MCF 10A (cell line): ENCODE measurements around the gene OR2B2. TPM values are rescaled to one million over a fixed set of nuclear protein-coding genes. Genes with fewer than 3 reads are reported as not detected.

Source experiments
- BruUV-seq: library from RNA; stranded (reverse); fragments of 400-500 nt; replicated peaks from 2 replicates; lab custom pipeline; 2021; lab: Mats Ljungman, UMichigan
- CTCF ChIA-PET: fragments of 300-600 bp; sonication (Branson Sonifier 250); formaldehyde crosslinking; extraction: SDS; loops from one replicate; lab custom pipeline; 2021; ENCODE audit warnings: antibody characterized with exemption, inconsistent platforms; lab: Yijun Ruan, JAX
- POLR2A ChIA-PET: fragments of 300-600, 350-650 bp; sonication (Branson Sonifier 250); formaldehyde crosslinking; extraction: SDS; loops from one replicate; lab custom pipeline; 2020; ENCODE audit warnings: antibody characterized with exemption, inconsistent platforms; lab: Yijun Ruan, JAX
- DNase-seq: peaks from one replicate; pipeline ENCODE4 v3.0.0-alpha.2; 2018; ENCODE audit not compliant: unreplicated experiment
- H3K27ac Mint-ChIP-seq: one replicate; pipeline ENCODE4 v1.8.0; 2022; ENCODE audit warnings: mild to moderate bottlenecking, low read depth, mixed read lengths; ENCODE audit not compliant: unreplicated experiment
- H3K27me3 Mint-ChIP-seq: one replicate; pipeline ENCODE4 v1.8.0; 2022; ENCODE audit warnings: mixed read lengths; ENCODE audit not compliant: insufficient read depth, unreplicated experiment
- H3K36me3 Mint-ChIP-seq: one replicate; pipeline ENCODE4 v1.8.0; 2022; ENCODE audit warnings: mild to moderate bottlenecking, moderate library complexity, mixed read lengths; ENCODE audit not compliant: insufficient read depth, unreplicated experiment
- H3K4me1 Mint-ChIP-seq: one replicate; pipeline ENCODE4 v1.8.0; 2022; ENCODE audit warnings: mixed read lengths; ENCODE audit not compliant: insufficient read depth, unreplicated experiment
- H3K4me3 Mint-ChIP-seq: one replicate; pipeline ENCODE4 v1.8.0; 2022; ENCODE audit warnings: mild to moderate bottlenecking, moderate library complexity, mixed read lengths; ENCODE audit not compliant: unreplicated experiment
- H3K9me3 Mint-ChIP-seq: one replicate; pipeline ENCODE4 v1.8.0; 2022; ENCODE audit warnings: mixed read lengths; ENCODE audit not compliant: unreplicated experiment
- intact Hi-C: fragments of 100-400 bp; cut with micrococcal nuclease; formaldehyde crosslinking; loops from 2 replicates; pipeline ENCODE4 v1.14.1; 2022
- total RNA-seq: library from RNA; stranded (reverse); gene quantifications from 2 replicates; pipeline ENCODE4 v1.2.3, GENCODE V29; 2022
- TF ChIP-seq, protein P1 (sequence below): fragments of 200-600 bp; IDR thresholded peaks from one replicate; pipeline ENCODE4 v1.8.0; 2022; ENCODE audit warnings: antibody characterized with exemption, mild to moderate bottlenecking; ENCODE audit not compliant: unreplicated experiment

Gene OR2B2
- total RNA-seq, 1 experiment from 2014 or later, result not detected

DNA sequence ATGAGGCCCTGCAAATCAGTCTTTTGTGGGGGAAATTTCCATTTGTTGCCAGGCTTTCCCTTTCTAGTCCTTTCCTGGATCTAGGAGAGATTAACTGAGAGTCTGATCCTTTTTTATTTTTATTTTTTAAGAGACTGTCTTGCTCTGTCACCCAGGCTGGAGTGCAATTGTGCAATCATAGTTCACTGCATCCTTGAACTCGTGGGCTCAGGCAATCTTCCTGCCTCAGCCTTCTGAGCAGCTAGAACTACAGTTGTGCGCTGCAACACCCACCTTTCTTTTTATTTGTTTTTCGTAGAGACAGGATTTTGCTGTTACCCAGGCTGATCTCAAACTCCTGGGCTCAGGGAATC is 22.9 kb downstream of the OR2B2 start:
- H3K27me3 Mint-ChIP-seq, result no peaks in the 10 kb centered on the region
- intact Hi-C loops, result no loop called here
- H3K9me3 Mint-ChIP-seq, result no peaks in the 10 kb centered on the region
- POLR2A ChIA-PET, result interaction anchor here (0.5 to 11.6 kb wide), 9 partner anchors 20 to 1691 kb away, joined by 3 to 644 read pairs (median 5); a partner anchor contains a TSS
- peak; percentile 11 for DNase-seq
- BruUV-seq, result no TSS peak
- no peak overlapping the region for H3K27ac Mint-ChIP-seq
- peaks cover 12% of the 10 kb centered on the region for H3K4me1 Mint-ChIP-seq
- no peak overlapping the region for H3K4me3 Mint-ChIP-seq
- TF ChIP-seq, protein P1, sequence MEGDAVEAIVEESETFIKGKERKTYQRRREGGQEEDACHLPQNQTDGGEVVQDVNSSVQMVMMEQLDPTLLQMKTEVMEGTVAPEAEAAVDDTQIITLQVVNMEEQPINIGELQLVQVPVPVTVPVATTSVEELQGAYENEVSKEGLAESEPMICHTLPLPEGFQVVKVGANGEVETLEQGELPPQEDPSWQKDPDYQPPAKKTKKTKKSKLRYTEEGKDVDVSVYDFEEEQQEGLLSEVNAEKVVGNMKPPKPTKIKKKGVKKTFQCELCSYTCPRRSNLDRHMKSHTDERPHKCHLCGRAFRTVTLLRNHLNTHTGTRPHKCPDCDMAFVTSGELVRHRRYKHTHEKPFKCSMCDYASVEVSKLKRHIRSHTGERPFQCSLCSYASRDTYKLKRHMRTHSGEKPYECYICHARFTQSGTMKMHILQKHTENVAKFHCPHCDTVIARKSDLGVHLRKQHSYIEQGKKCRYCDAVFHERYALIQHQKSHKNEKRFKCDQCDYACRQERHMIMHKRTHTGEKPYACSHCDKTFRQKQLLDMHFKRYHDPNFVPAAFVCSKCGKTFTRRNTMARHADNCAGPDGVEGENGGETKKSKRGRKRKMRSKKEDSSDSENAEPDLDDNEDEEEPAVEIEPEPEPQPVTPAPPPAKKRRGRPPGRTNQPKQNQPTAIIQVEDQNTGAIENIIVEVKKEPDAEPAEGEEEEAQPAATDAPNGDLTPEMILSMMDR, result no peak
- H3K36me3 Mint-ChIP-seq, result peaks cover 6% of the 10 kb centered on the region
- CTCF ChIA-PET, result interaction anchor here (0.6 to 1.1 kb wide), 3 partner anchors 22 to 65 kb away, joined by 3 read pairs; a partner anchor contains a TSS

GRCh38 chr6:27888566-27888965 is 23.6 kb downstream of the OR2B2 start:
- Mint-ChIP-seq H3K36me3 (peaks cover 6% of the 10 kb centered on the region), H3K9me3 (no peaks in the 10 kb centered on the region), H3K27ac (no peak overlapping the region), H3K4me3 (no peak overlapping the region), H3K27me3 (no peaks in the 10 kb centered on the region), H3K4me1 (peaks cover 12% of the 10 kb centered on the region)
- no TSS peak for BruUV-seq
- POLR2A ChIA-PET, result interaction anchor here (0.5 to 11.6 kb wide), 6 partner anchors 19 to 756 kb away, joined by 3 to 644 read pairs (median 4); a partner anchor contains a TSS
- TF ChIP-seq, protein P1, result no peak
- CTCF ChIA-PET, result interaction anchor here (0.7 to 1.1 kb wide), 2 partner anchors 50 to 1481 kb away, joined by 3 to 4 read pairs; a partner anchor contains a TSS
- DNase-seq, result no peak
- intact Hi-C loops, result no loop called here

GRCh38 chr6:27886073-27886472 is 26.1 kb downstream of the OR2B2 start:
- CTCF ChIA-PET, result interaction anchor here (0.6 to 0.7 kb wide), 2 partner anchors 35 to 225 kb away, joined by 4 to 6 read pairs; no protein-coding TSS in a partner anchor
- Mint-ChIP-seq H3K4me3 (no peak overlapping the region), H3K36me3 (peaks cover 3% of the 10 kb centered on the region), H3K27me3 (no peaks in the 10 kb centered on the region), H3K4me1 (peaks cover 7% of the 10 kb centered on the region), H3K27ac (no peak overlapping the region), H3K9me3 (no peaks in the 10 kb centered on the region)
- intact Hi-C loops, result no loop called here
- POLR2A ChIA-PET, result interaction anchor here (1.5 kb wide), 1 partner anchor 10 kb away, joined by 6 read pairs; no protein-coding TSS in a partner anchor
- BruUV-seq, result no TSS peak
- TF ChIP-seq, protein P1, result no peak
- DNase-seq, result no peak

DNA sequence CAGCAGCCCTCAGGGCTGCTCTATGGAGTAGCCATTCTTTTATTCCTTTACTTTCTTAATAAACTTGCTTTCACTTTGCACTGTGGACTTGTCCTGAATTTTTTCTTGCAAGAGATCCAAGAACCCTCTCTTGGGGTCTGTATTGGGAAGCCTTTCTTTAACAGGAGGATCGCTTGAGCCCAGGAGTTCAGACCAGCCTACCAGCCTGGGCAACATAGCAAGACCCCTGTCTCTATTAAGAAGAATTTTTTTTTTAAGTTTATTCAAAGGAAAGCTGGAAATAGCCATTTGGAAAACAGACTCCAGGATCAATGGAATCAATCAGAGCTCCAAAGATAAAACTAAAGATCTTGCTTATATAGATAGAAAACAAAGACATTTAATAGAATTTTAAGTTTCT is 29.1 kb downstream of the OR2B2 start:
- ChIA-PET CTCF (interaction anchor here (1.0 kb wide), 1 partner anchor 12 kb away, joined by 4 read pairs; no protein-coding TSS in a partner anchor), POLR2A (interaction anchor here (0.5 to 3.4 kb wide), 8 partner anchors 10 to 1827 kb away, joined by 3 to 15 read pairs (median 4); a partner anchor contains a TSS)
- TF ChIP-seq, protein P1, result no peak
- no peak overlapping the region for H3K27ac Mint-ChIP-seq
- no peak for DNase-seq
- H3K4me1 Mint-ChIP-seq, result no peaks in the 10 kb centered on the region
- intact Hi-C loops, result no loop called here
- no peaks in the 10 kb centered on the region for H3K36me3 Mint-ChIP-seq
- H3K27me3 Mint-ChIP-seq, result no peaks in the 10 kb centered on the region
- H3K4me3 Mint-ChIP-seq, result no peak overlapping the region
- H3K9me3 Mint-ChIP-seq, result no peaks in the 10 kb centered on the region
- no TSS peak for BruUV-seq
